A549 (cell line): ENCODE results near the gene NGEF.

Experiments used
- EP300 ChIP-seq, 2 experiments: fragments of >200 bp; sonication (Bioruptor Twin); formaldehyde crosslinking; IDR thresholded peaks; 2 replicates in 1 of 2; 3 replicates in 1 of 2; pipeline ENCODE4 v1.6.1; 2016 to 2017
- POLR2A ChIP-seq: IDR thresholded peaks from 2 replicates; pipeline ENCODE4 v1.6.1; 2012; ENCODE audit warnings: mild to moderate bottlenecking, low read length

DNA sequence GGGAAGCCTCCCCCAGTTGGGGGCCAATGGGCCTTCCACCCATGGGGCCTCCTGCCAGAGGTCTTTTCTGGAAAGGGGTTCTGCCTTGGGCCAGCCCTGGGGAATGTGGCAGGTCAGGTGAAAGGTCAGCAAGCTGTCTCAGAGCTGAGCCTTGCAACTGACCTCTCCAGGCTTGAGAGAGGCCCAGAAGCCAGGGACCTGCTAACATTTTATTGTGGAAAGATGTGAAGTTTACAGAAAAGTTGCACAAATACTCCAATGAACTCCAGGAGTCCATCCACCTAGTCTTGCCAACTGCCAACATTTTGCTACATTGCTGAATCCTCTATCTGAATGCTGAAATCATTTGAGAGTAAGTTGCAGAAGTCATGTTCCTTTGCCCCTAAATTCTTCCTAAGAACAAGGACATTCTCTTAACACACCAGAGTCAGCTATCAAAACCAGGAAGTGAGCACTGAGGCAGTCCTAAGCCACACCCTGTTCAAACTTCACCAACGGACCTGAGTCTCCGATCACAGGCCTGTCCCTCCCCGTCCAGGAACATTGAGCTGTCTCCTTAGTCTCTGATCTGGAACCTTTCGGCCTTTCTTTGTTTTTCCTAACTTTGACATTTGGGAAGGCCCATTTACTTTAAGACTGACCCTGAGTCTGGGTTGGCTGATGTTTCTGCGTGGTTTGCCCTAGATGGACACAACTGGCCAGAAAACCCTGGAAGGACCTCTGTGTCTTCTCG lies 139.0 kb downstream of the NGEF start:
- TF ChIP-seq POLR2A (no peak), EP300 (IDR thresholded peaks at IDR 0.05) (no peak)
